GM21528 (cell line): ENCODE data around the gene LMNB1.
"Not testable (repeated sequence)": the region's sequence is repeated elsewhere in the genome, so short reads cannot be mapped to it uniquely, and the experiment has no call there.

Experiments used
- ATAC-seq: cut with Tn5 transposase; IDR thresholded peaks from one replicate; pipeline ENCODE4 v1.9.1; 2021; ENCODE audit warnings: mild to moderate bottlenecking, moderate library complexity; ENCODE audit not compliant: unreplicated experiment, low FRiP score

Gene LMNB1, protein sequence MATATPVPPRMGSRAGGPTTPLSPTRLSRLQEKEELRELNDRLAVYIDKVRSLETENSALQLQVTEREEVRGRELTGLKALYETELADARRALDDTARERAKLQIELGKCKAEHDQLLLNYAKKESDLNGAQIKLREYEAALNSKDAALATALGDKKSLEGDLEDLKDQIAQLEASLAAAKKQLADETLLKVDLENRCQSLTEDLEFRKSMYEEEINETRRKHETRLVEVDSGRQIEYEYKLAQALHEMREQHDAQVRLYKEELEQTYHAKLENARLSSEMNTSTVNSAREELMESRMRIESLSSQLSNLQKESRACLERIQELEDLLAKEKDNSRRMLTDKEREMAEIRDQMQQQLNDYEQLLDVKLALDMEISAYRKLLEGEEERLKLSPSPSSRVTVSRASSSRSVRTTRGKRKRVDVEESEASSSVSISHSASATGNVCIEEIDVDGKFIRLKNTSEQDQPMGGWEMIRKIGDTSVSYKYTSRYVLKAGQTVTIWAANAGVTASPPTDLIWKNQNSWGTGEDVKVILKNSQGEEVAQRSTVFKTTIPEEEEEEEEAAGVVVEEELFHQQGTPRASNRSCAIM

DNA sequence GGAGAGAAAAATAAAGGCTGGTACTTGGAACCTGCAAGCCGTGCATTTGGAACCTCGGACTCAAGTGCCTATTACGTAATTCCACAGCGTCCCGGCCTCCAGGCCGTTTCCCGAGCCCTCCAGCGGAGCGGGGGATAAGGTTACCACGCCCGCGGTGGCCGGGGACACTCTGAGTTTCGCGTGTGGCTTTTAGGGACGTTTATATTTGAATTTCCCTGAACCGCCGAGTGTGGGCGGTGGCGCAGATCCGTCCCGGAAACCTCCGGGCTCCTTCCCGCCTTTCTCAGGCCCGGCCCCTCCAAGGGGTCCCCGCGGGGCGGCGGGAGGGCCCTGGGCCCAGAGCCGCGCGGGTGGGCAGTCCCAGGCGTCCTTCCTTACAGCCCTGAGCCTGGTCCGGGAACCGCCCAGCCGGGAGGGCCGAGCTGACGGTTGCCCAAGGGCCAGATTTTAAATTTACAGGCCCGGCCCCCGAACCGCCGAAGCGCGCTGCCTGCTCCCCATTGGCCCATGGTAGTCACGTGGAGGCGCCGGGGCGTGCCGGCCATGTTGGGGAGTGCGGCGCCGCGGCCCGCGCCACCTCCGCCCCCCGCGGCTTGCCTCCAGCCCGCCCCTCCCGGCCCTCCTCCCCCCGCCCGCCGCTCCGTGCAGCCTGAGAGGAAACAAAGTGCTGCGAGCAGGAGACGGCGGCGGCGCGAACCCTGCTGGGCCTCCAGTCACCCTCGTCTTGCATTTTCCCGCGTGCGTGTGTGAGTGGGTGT, at the start of gene LMNB1:
Gene LMNB1 (plus strand): TSS at position 638 of the 758 bp plus-strand sequence. CDS start 373 bp downstream, outside the sequence.
- peak; percentile 69 for ATAC-seq

- no peak for ATAC-seq
These were observed 44.2 kb upstream of the LMNB1 start for GRCh38 chr5:126732716-126733115.

DNA sequence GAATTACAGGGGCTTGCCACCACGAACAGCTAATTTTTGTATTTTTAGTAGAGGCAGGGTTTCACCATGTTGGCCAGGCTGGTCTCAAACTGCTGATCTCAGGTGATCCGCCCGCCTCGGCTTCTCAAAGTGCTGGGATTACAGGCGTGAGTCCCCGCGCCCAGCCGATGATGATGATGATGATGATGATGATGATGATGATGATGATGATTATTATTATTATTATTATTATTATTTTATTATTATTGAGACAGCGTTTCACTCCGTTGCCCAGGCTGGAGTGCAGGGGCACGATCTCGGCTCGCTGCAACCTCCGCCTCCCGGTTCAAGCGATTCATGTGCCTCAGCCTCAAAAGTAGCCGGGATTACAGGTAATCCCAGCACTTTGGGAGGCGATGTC, 42.4 kb upstream of the LMNB1 start:
- ATAC-seq, result not testable (repeated sequence)

DNA sequence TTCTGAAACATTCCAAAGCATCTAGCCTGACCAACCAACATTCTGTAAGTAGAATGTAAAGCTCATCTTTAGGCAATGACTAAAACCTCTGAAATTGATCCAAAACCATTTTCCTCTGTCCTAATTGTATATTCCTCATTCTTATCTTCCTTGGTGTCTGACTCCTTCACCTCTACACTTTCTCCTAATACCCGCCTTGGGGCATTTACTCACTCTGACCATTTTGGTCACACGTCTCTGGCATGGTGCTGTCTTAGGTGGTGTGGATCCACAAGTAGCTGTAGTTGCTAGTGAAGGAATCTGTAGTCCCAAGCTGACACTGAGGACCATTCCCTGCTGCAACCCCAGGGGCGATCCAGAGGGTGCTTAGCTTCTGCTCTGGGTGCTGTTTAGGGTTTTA, 40.8 kb upstream of the LMNB1 start:
- ATAC-seq, result no peak

- ATAC-seq, result no peak
These were observed 35.6 kb upstream of the LMNB1 start for GRCh38 chr5:126741361-126741760.

DNA sequence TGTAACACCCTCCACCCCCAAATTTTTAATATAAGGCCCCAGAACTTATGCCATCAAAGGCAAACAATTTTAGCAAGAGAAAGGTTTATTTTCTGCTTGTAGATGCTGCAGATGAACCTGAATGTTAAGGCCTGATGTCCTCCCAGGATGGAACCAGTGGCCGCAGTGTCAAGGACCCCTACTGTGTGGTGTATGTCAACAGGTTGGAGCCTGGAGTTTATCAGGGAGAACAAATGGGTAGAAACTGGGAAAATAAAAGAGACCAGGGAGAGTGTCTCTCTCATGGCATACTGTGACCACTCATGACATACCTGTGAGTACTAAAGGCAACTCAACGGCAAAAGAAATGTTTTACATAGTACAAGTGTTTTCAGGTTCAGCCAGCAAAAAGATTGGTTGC, 34.5 kb upstream of the LMNB1 start:
- ATAC-seq, result no peak

GRCh38 chr5:126744836-126745235, 32.1 kb upstream of the LMNB1 start:
- no peak for ATAC-seq

DNA sequence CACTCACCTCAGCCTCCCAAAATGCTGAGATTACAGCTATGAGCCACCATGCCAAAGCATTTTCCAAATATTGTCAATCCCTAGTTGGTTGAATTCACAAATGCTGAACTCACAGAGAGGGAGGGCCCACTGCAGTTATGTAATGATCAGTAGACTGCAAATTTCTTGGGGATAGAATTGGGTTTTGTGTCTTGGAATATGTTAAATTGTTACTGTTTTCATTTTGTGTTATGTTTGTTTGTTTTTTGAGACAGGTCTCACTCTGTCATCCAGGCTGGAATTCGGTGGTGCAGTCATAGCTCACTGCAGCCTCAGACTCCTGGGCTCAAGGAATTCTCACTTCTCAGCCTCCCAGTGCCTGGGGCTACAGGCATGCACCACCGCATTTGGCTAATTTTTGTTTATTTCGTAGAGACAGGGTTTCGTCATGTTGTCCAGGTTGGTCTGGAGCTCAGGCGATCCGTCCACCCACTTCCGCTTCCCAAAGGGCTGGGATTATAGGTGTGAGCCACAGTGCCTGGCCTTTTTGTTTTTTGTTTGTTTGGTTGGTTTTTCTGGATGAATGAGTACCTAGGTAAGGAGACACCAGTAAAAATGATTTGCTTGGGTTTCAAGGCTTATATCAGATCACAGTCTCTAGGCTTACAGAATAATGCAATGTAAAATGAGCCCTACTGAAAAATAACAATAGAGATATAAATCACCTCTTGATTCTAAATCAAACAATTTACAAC, 31.5 kb upstream of the LMNB1 start:
- ATAC-seq, result no peak

- no peak for ATAC-seq
These were observed 30.6 kb upstream of the LMNB1 start for GRCh38 chr5:126746290-126746689.

- ATAC-seq, result no peak
These were observed 24.7 kb upstream of the LMNB1 start for GRCh38 chr5:126752081-126752785.

GRCh38 chr5:126753227-126753626, 23.7 kb upstream of the LMNB1 start:
- ATAC-seq, result no peak

DNA sequence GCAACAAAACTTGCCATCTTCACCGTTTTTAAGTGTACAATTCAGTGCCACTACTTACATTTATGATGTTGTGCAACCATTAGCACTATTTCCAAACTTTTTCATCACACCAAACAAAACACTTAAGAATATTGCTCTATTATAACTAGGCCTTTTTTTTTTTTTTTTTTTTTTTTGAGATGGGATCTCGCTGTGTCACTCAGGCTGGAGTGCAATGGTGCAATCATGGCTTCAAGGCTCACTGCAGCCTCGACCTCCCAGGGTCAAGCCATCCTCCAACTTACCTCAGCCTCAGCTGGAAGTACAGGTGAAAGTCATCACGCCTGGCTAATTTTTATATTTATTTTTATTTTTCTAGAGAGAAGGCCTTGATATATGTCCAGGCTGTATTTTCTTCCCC, 22.3 kb upstream of the LMNB1 start:
- no peak for ATAC-seq

DNA sequence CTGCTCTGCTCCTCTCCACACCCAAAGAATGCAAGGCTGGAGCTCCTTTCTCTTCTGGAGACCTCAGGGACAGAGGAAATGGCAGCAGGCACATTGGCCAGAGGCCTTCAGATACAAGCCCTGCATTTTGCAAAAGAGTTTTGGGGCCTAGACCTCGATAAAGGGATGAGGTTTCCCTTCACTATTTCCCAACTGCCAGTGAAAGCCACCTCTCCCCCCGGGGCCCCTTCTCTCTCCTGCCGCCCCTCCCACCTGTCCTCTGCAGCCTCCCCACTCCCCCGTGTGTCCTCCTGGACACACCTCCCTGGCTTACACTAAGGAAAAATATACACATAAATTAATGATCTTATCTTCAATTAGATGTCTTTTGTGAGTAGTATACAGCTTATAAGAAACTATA, 21.3 kb upstream of the LMNB1 start:
- ATAC-seq, result no peak

GRCh38 chr5:126757713-126758357, 19.1 kb upstream of the LMNB1 start:
- ATAC-seq, result no peak

DNA sequence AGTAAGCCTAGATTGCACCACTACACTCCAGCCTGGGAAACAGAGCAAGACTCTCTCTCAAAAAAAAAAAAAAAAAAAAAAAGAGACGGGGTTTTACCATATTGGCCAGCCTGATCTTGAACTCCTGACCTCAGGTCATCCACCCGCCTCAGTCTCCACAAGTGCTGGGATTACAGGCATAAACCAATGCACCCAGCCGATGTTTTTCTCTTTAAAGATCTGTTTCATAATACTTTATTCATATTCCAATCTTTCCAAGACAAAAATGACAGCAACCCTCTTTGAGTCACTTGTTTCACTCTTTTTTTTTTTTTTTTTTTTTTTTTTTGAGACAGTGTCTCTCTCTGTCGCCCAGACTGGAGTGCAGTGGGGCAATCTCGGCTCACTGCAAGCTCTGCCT, 13.6 kb upstream of the LMNB1 start:
- ATAC-seq, result no peak

GRCh38 chr5:126769703-126770102, 7.2 kb upstream of the LMNB1 start:
- ATAC-seq, result no peak

DNA sequence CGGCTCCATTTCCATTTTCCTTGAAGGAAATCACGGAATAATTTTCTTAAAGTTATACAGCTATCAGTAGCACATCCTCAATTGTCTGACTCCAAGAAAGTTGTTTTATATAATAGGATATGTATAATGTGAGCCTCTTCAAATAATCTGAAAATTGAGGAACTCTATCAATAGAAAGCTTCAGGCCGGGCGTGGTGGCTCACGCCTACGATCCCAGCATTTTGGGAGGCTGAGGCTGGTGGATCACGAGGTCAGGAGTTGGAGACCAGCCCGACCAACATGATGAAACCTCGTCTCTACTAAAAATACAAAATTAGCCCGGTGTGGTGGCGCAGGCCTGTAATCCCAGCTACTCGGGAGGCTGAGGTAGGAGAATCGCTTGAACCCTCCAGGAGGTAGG, 3.4 kb upstream of the LMNB1 start:
- ATAC-seq, result not testable (repeated sequence)

- ATAC-seq, result not testable (repeated sequence)
These were observed 2.3 kb upstream of the LMNB1 start for GRCh38 chr5:126774595-126774994.

DNA sequence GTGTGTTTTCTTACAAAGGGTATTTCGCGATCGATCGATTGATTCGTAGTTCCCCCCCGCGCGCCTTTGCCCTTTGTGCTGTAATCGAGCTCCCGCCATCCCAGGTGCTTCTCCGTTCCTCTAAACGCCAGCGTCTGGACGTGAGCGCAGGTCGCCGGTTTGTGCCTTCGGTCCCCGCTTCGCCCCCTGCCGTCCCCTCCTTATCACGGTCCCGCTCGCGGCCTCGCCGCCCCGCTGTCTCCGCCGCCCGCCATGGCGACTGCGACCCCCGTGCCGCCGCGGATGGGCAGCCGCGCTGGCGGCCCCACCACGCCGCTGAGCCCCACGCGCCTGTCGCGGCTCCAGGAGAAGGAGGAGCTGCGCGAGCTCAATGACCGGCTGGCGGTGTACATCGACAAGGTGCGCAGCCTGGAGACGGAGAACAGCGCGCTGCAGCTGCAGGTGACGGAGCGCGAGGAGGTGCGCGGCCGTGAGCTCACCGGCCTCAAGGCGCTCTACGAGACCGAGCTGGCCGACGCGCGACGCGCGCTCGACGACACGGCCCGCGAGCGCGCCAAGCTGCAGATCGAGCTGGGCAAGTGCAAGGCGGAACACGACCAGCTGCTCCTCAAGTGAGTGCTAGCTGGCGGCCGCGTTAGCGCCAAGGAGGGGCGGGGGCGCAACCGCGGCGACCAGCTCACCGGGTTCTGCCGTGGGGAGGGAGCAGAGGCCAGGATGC, 480 bp downstream of the LMNB1 start:
- ATAC-seq, result peak; percentile 17
